ENCODE results near the gene RDH8. TPM values are rescaled to one million over a fixed set of nuclear protein-coding genes. Genes with fewer than 3 reads are reported as not detected.

Gene RDH8
- total RNA-seq, 1 experiment from 2014 or later: not detected

GRCh38 chr19:10000171-10000826 lies 13.0 kb upstream of the RDH8 start:
- DNase-seq: peak; percentile 74
- no peaks in the 10 kb centered on the region for H3K36me3 ChIP-seq
- no peaks in the 10 kb centered on the region for H3K27me3 ChIP-seq
- no peak overlapping the region for H3K4me3 ChIP-seq
- no peaks in the 10 kb centered on the region for H3K9me3 ChIP-seq

DNA sequence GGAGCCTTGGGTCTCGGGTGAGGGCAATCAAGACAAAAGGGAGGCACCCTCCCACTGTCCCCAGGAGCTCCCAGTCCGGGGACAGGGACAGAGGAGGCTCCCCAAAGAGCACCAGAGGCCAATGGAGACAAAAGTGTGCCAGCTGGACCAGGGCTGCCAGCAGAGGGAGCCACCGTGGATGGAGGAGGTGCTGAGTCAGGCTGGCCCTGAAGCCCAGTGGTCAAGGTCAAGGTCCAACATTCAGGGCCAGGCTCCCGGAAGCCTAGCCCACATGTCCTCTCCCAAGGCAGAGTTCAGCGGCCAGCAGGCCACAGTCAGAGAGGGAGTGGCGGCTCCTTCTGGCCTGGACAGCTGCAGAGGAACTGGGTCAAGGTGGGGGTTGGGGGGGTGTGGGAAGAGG lies 11.4 kb upstream of the RDH8 start:
- no peaks in the 10 kb centered on the region for H3K36me3 ChIP-seq
- no peaks in the 10 kb centered on the region for H3K27me3 ChIP-seq
- H3K4me3 ChIP-seq: no peak overlapping the region
- DNase-seq: peak; percentile 37
- H3K9me3 ChIP-seq: no peaks in the 10 kb centered on the region

- Histone ChIP-seq H3K9me3 (no peaks in the 10 kb centered on the region), H3K36me3 (no peaks in the 10 kb centered on the region), H3K4me3 (no peak overlapping the region), H3K27me3 (no peaks in the 10 kb centered on the region)
- no peak for DNase-seq
Observed at GRCh38 chr19:10003271-10003670, 10.0 kb upstream of the RDH8 start.

DNA sequence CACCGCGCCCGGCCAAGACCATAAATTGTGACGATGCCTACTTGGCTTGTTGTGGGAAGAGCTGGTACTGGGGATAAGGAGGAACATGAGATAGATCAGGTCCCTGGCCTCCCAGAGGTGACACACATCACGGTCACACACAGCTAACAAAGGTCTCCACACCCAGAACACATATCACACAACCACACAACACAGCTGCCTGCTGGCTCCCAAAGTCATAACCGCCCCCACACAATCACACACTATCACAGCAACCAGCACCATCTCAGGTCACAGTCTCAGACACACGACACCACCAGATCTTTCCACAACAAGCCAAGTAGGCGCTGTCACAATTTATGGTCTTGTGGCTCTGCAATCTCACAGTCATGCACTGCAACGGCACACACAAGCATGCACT lies 8.7 kb upstream of the RDH8 start:
- no peak overlapping the region for H3K4me3 ChIP-seq
- no peak for DNase-seq
- H3K27me3 ChIP-seq: peaks cover under 1% of the 10 kb centered on the region; the same call in 1 of the 2 replicates
- no peaks in the 10 kb centered on the region for H3K9me3 ChIP-seq
- no peaks in the 10 kb centered on the region for H3K36me3 ChIP-seq

DNA sequence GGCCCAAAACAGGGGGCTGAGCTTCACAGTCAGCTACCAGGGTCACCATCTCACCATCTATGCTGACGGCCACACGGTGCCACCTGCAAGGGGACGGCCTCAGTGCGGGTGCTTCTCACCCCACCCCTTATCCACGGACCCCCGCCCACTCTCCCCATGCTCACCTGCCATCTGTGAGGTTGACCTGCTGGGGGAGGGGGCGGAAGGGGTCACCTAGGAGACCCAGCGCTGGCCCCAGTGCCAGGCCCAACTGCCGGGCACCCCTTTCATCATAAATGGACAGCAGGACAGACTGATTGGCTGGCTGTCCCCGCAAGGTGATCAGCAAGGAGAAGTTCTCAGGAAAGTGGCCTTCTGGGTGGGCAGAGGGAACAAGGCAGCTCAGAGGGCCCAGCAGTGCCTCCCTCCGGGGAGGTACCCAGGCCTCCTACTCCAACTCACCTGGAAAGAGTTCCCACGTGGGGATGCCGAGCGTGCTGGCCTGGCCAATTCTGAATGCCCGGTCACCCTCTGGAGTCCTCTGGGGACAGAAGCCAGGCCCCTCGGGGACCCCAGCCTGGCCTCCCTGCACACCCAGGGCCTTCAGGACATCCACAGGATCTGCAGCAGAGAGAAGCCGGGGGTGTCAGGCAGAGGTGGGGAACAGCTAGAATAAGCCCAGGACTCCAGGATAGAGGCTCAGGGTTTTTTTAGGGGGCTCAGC lies 7.5 kb upstream of the RDH8 start:
- DNase-seq: no peak

GRCh38 chr19:10006335-10006708 lies 7.0 kb upstream of the RDH8 start:
- no peaks in the 10 kb centered on the region for H3K9me3 ChIP-seq
- H3K27me3 ChIP-seq: peaks cover 14% of the 10 kb centered on the region
- H3K4me3 ChIP-seq: no peak overlapping the region
- DNase-seq: no peak
- H3K36me3 ChIP-seq: no peaks in the 10 kb centered on the region

More for the DNA sequence above, 7.5 kb upstream of the RDH8 start:
- Histone ChIP-seq H3K9me3 (no peaks in the 10 kb centered on the region), H3K4me3 (no peak overlapping the region), H3K36me3 (no peaks in the 10 kb centered on the region), H3K27me3 (peaks cover 9% of the 10 kb centered on the region)

DNA sequence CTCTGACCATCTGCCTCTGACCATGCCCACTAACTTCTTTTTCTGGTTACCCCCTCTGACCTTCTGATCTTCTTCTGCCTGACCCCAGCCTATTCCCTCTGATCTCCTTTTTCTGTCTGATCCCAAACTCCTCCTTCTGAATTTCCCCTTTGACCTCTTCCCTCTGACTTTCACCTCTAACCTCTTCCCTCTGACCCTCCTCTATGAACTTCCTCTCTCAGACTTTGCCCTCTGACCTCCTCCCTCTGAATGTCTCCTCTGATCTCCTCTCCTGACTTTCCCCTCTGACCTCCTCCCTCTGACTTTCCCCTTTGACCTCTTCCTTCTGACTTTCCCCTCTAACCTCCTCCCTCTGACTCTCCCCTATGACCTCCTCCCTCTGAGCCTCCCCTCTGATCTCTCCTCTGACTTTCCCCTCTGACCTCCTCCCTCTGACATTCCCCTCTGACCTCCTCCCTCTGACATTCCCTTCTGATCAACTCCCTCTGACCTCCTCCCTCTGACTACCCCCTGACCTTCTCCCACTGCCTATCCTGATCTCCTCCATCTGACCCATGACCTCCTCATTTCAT lies 6.4 kb upstream of the RDH8 start:
- no peak overlapping the region for H3K4me3 ChIP-seq
- H3K36me3 ChIP-seq: no peaks in the 10 kb centered on the region
- no peaks in the 10 kb centered on the region for H3K9me3 ChIP-seq
- H3K27me3 ChIP-seq: peaks cover 17% of the 10 kb centered on the region
- no peak for DNase-seq

DNA sequence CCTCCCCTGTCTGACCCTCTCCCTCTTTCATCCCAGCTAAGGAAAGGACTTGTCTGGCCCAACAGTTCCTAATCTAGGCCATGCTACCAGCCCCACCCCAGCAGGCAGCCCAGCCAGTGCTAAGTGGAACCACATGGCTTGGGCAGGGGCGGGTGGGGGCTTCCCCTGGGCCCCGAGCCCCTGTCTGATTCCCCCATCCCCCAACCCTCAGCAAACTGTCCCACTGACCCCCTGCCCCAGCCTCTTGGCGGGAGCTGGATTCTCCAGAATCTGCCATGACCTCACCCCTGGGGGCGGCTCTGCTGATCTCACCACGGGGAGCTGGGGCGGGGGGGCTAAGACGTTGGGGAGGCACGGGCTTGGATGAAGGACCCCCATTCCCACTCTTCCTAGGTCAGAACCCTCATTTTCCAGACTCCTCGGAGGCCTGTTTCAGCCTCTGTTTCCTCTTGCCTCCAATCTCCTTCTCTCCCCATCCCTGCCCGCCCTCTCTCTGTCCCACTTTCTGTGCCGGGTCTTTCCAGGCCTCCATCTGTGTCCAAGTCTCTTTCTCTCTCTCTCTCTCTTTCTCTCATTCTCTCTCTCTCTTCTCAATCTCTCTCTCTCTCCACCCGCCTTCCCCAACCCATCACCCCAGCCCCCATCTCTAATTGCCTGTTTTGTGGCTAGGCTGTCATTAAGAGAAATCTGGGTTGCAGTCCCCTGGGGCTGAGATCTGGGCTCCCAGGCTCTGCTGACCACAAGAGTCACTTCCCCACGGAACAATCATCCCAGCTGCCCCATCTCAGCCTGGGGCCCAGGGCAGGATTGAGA lies 5.7 kb upstream of the RDH8 start:
- Histone ChIP-seq H3K9me3 (no peaks in the 10 kb centered on the region), H3K4me3 (no peak overlapping the region), H3K27me3 (peaks cover 24% of the 10 kb centered on the region), H3K36me3 (no peaks in the 10 kb centered on the region)
- peak; percentile 49 for DNase-seq

GRCh38 chr19:10008184-10008765 lies 5.0 kb upstream of the RDH8 start:
- Histone ChIP-seq H3K9me3 (no peaks in the 10 kb centered on the region), H3K36me3 (no peaks in the 10 kb centered on the region), H3K27me3 (peaks cover 29% of the 10 kb centered on the region), H3K4me3 (no peak overlapping the region)
- DNase-seq: no peak

GRCh38 chr19:10009714-10010224 lies 3.5 kb upstream of the RDH8 start:
- peaks cover 38% of the 10 kb centered on the region for H3K27me3 ChIP-seq
- no peak for DNase-seq
- H3K36me3 ChIP-seq: no peaks in the 10 kb centered on the region
- H3K4me3 ChIP-seq: peak overlapping the region; percentile 45
- no peaks in the 10 kb centered on the region for H3K9me3 ChIP-seq

GRCh38 chr19:10010247-10010691 lies 3.0 kb upstream of the RDH8 start, which contains the start of gene COL5A3:
COL5A3 (minus strand) TSS chr19:10010504; CDS start chr19:10010385, 119 bp downstream.
- H3K9me3 ChIP-seq: no peaks in the 10 kb centered on the region

GRCh38 chr19:10010939-10011338 lies 2.3 kb upstream of the RDH8 start:
- H3K9me3 ChIP-seq: no peaks in the 10 kb centered on the region
- H3K36me3 ChIP-seq: no peaks in the 10 kb centered on the region
- H3K27me3 ChIP-seq: peaks cover 41% of the 10 kb centered on the region
- no peak overlapping the region for H3K4me3 ChIP-seq
- no peak for DNase-seq

More at GRCh38 chr19:10010247-10010691, 3.0 kb upstream of the RDH8 start, which contains the start of gene COL5A3:
- peak within 1 kb of the TSS; percentile 45 for H3K4me3 ChIP-seq
- peaks cover 41% of the 10 kb centered on the region for H3K27me3 ChIP-seq
- no peaks in the 10 kb centered on the region for H3K36me3 ChIP-seq
- peak; percentile 73 for DNase-seq

DNA sequence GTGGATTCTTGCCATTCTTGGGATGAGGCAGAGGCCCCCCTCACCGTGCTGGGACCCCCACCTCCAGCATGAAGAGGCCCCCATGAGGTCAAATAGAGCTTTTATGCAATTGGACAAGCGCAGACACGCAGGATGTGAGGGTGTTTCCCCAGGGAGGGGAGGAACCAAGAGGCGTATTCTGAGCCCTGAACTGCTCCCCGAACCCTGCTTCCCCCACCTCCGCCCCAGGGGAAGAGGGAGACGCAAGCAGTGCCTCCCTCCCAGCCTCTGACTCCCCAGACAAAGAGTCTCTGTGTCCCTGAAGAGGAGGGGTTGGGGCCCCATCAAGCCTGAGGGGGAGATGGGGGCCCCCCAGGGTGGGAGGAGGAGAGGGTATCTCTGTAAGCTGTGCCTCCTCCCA lies 1.3 kb upstream of the RDH8 start:
- H3K9me3 ChIP-seq: no peaks in the 10 kb centered on the region
- no peaks in the 10 kb centered on the region for H3K36me3 ChIP-seq
- peaks cover 41% of the 10 kb centered on the region for H3K27me3 ChIP-seq
- no peak overlapping the region for H3K4me3 ChIP-seq
- no peak for DNase-seq

- no peak overlapping the region for H3K4me3 ChIP-seq
- DNase-seq: no peak
- no peaks in the 10 kb centered on the region for H3K36me3 ChIP-seq
- peaks cover 41% of the 10 kb centered on the region for H3K27me3 ChIP-seq
- H3K9me3 ChIP-seq: no peaks in the 10 kb centered on the region
Observed at GRCh38 chr19:10013834-10014618, 743 bp downstream of the RDH8 start.

DNA sequence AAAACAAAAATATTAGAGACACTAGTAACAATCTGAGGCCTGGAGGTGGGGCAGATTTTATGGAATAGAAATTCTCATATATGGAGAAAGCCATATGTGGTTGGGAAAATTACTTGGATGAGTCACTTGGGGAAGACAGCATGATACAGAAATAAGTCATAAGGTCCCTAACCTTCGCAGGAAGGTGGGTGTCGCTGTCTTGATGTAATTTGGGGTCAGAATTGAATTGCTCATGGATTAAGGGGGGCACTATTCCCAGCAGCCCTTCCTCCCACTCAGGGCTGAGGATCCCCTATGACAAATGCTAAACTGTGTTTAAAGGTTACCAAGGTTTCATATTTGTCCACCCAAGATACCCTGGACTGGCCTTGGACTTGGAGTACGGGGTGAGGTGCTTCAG lies 5.0 kb downstream of the RDH8 start:
- Histone ChIP-seq H3K4me3 (no peak overlapping the region), H3K9me3 (no peaks in the 10 kb centered on the region), H3K27me3 (peaks cover 12% of the 10 kb centered on the region), H3K36me3 (no peaks in the 10 kb centered on the region)
- DNase-seq: no peak

GRCh38 chr19:10018786-10019185 lies 5.5 kb downstream of the RDH8 start:
- DNase-seq: no peak
- H3K4me3 ChIP-seq: no peak overlapping the region

More at GRCh38 chr19:10018786-10019185, 5.5 kb downstream of the RDH8 start:
- no peaks in the 10 kb centered on the region for H3K9me3 ChIP-seq
- H3K36me3 ChIP-seq: no peaks in the 10 kb centered on the region
- peaks cover 9% of the 10 kb centered on the region for H3K27me3 ChIP-seq
